ENCODE measurements around the gene CSNK2B. TPM values are rescaled to one million over a fixed set of nuclear protein-coding genes. Genes with fewer than 3 reads are reported as not detected.
"Not testable (repeated sequence)": the region's sequence is repeated elsewhere in the genome, so short reads cannot be mapped to it uniquely, and the experiment has no call there.

The CSNK2B gene
- total RNA-seq, 1 donor from 2014 or later: 76.5 TPM

GRCh38 chr6:31687860-31688693, 22.2 kb downstream of the CSNK2B start:
- no peak for DNase-seq (ENCODE audit: low read depth in 2 of 2)

- DNase-seq (ENCODE audit: low read depth in 2 of 2): no peak
Measured at GRCh38 chr6:31689249-31690110, 23.6 kb downstream of the CSNK2B start.

- no peak for DNase-seq (ENCODE audit: low read depth in 2 of 2)
Measured at GRCh38 chr6:31690231-31691077, 24.6 kb downstream of the CSNK2B start.

GRCh38 chr6:31691078-31691463, 25.2 kb downstream of the CSNK2B start:
- no peak for DNase-seq (ENCODE audit: low read depth in 2 of 2)

- no peak for DNase-seq (ENCODE audit: low read depth in 2 of 2)
Measured at GRCh38 chr6:31691564-31692108, 25.8 kb downstream of the CSNK2B start.

GRCh38 chr6:31692353-31692752, 26.5 kb downstream of the CSNK2B start:
- no peak for DNase-seq (ENCODE audit: low read depth in 2 of 2)

- no peak for DNase-seq (ENCODE audit: low read depth in 2 of 2)
Measured at GRCh38 chr6:31692886-31693285, 27.0 kb downstream of the CSNK2B start.

GRCh38 chr6:31693535-31693934, 27.7 kb downstream of the CSNK2B start:
- DNase-seq (ENCODE audit: low read depth in 2 of 2): no peak

GRCh38 chr6:31697555-31697954, 31.7 kb downstream of the CSNK2B start:
- DNase-seq (ENCODE audit: low read depth in 2 of 2): peak in 1 of 2 donors; percentile 33

- no peak for DNase-seq (ENCODE audit: low read depth in 2 of 2)
Measured at GRCh38 chr6:31700740-31701401, 35.0 kb downstream of the CSNK2B start.

GRCh38 chr6:31701666-31702404, 36.0 kb downstream of the CSNK2B start:
- DNase-seq (ENCODE audit: low read depth in 2 of 2): peak; percentile 13 to 28

GRCh38 chr6:31702405-31702818, 36.5 kb downstream of the CSNK2B start:
- DNase-seq (ENCODE audit: low read depth in 2 of 2): peak in 1 of 2 donors; percentile 66

GRCh38 chr6:31702819-31703716, 37.2 kb downstream of the CSNK2B start, which contains the start of gene ABHD16A:
TSS of gene ABHD16A (minus strand) at chr6:31703324. CDS start at chr6:31703281, 43 bp downstream.
- peak; percentile 98 to 99 for DNase-seq (ENCODE audit: low read depth in 2 of 2)

GRCh38 chr6:31705931-31706330, 40.1 kb downstream of the CSNK2B start:
- DNase-seq (ENCODE audit: low read depth in 2 of 2): no peak

- DNase-seq (ENCODE audit: low read depth in 2 of 2): no peak
Measured at GRCh38 chr6:31706599-31706998, 40.7 kb downstream of the CSNK2B start, which contains the start of gene LY6G6F. TSS of gene LY6G6F (plus strand) at chr6:31706866. CDS start at chr6:31706907, 41 bp downstream.

GRCh38 chr6:31707701-31708100, 41.8 kb downstream of the CSNK2B start:
- no peak for DNase-seq (ENCODE audit: low read depth in 2 of 2)

GRCh38 chr6:31708224-31708623, 42.3 kb downstream of the CSNK2B start:
- no peak for DNase-seq (ENCODE audit: low read depth in 2 of 2)

GRCh38 chr6:31709157-31709556, 43.3 kb downstream of the CSNK2B start:
- DNase-seq (ENCODE audit: low read depth in 2 of 2): not testable (repeated sequence)

Measured in dermis microvascular lymphatic vessel endothelial cell (primary cell).